Activated naive CD4-positive, alpha-beta T cell (primary cell): ENCODE results near the gene OR6M1.

ENCODE experiments used
- DNase-seq, 4 experiments: peaks; one replicate each; lab custom pipeline; 2025; lab: John Stamatoyannopoulos, UW

The OR6M1 gene

GRCh38 chr11:123775715-123776549 is 30.2 kb downstream of the OR6M1 start:
- DNase-seq: no peak

GRCh38 chr11:123775289-123775688 is 30.9 kb downstream of the OR6M1 start:
- no peak for DNase-seq

- DNase-seq: no peak
These were observed 32.2 kb downstream of the OR6M1 start for GRCh38 chr11:123773959-123774358.

GRCh38 chr11:123773026-123773425 is 33.1 kb downstream of the OR6M1 start:
- DNase-seq: no peak

- DNase-seq: no peak
These were observed 34.5 kb downstream of the OR6M1 start for GRCh38 chr11:123771664-123772063.

- DNase-seq: no peak
These were observed 35.4 kb downstream of the OR6M1 start for GRCh38 chr11:123770712-123771111.

GRCh38 chr11:123765601-123766000 is 40.5 kb downstream of the OR6M1 start:
- DNase-seq: no peak

- DNase-seq: no peak
These were observed 43.7 kb downstream of the OR6M1 start for GRCh38 chr11:123762422-123762821.

- DNase-seq: no peak
These were observed 45.3 kb downstream of the OR6M1 start for GRCh38 chr11:123760894-123761293.

- no peak for DNase-seq
These were observed 48.2 kb downstream of the OR6M1 start for GRCh38 chr11:123757976-123758375.

GRCh38 chr11:123755813-123756212 is 50.3 kb downstream of the OR6M1 start:
- DNase-seq: no peak
